Endometrium (tissue), 2 donors: ENCODE data around the gene PER3.
A peak's percentile ranks its signal among the peaks of the same experiment; 100 is the strongest.
"Not testable (repeated sequence)": the region's sequence is repeated elsewhere in the genome, so short reads cannot be mapped to it uniquely, and the experiment has no call there.

Experiments
- FAIRE-seq: peaks from 2 replicates; lab custom pipeline; 2012; peaks lifted over from hg19 to GRCh38; lab: Jason Lieb, UNC
- donor health status: control.
- donor health status: control.

Gene PER3

GRCh38 chr1:7780976-7781375, 3.1 kb upstream of the PER3 start:
- FAIRE-seq = no peak

GRCh38 chr1:7781501-7781900, 2.6 kb upstream of the PER3 start:
- FAIRE-seq = no peak

DNA sequence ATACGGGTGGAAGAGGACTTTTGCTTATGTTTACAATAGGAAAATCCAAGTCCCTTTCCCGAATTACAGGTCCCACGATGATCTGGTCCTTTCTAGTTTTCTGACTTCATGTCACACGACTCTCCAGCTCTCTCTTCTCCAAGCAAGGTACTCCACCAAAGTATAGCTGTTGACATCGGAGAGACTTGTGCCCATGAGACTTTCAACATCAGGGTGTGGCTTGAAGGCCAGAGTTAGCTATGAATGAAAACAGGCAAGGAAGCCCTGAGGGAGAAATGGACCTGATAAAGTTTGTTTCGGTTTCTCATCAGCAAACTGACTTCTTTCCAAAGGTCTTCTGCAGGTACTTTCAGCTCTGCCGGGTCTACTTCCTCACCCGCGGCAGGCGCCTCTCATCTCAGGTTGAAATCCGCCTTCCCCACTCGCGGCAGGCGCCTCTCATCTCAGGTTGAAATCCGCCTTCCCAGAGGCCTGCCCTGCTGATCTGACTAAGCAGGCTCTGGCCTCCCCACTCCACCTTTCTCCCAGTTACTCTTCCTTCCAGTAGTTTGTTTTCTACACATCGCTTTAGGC, 2.1 kb upstream of the PER3 start:
- no peak for FAIRE-seq

DNA sequence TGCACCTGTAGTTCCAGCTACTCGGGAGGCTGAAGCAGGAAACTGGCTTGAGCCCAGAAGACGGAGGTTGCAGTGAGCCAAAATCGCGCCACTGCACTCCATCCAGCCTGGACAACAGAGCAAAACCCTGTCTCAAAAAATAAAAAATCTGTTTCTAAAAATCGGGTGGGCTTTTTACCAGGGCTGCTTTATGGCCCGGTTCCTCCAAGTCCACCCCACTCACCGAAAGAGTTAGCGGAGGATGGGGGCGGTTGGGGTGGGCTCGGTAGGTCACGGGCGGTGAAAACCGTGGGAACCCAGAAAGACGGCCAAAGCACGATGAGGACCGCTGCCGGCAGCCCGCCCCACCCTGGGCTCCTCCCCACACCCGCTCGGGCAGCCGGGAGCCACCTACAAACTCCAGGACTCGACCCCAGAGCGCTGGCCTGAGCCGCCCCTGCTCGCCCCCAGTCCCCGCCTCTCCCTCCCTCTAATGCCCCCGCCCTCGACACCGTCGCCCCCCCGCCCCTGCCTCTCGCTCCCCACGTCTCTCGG, 846 bp upstream of the PER3 start:
- FAIRE-seq = no peak

- FAIRE-seq = no peak
Observed at GRCh38 chr1:7784492-7785071, 491 bp downstream of the PER3 start.

DNA sequence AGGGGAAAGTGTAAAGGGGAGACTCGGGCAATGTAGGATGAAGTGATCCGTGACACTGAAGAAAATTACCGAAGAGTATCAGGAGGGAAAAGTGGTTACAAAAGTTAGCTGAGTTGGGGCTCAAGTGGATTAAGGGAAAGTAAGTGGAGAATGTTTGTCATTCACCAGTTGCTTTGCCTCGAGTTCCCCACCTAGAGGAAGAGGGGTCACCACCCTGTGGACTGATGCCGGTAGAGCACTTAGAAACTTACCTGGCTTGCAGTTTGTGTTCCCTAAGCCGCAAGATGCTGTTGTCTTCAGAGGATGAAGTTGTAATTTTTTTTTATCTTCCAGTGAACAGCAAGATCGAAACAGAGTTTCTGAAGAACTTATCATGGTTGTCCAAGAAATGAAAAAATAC, 1.0 kb downstream of the PER3 start:
- FAIRE-seq = no peak

DNA sequence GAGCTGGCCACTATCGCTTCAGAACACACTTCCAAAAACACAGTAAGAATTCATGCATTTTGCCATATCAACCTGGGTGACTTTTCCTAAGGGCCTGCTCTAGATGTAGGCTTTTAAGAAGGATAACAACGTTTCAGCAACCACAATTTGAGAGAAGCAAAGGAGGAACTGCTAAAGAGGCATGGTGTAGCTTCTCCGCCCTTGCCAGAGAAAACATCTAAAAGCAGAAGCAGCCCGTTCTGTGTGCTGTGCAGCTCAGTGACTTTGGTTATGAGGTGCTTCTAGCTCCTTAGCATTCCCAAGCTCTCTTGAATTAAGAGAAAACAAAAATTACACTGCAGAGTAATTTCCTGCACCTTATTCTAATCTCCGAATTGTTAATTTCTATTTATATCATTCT, 2.7 kb downstream of the PER3 start:
- FAIRE-seq = no peak

DNA sequence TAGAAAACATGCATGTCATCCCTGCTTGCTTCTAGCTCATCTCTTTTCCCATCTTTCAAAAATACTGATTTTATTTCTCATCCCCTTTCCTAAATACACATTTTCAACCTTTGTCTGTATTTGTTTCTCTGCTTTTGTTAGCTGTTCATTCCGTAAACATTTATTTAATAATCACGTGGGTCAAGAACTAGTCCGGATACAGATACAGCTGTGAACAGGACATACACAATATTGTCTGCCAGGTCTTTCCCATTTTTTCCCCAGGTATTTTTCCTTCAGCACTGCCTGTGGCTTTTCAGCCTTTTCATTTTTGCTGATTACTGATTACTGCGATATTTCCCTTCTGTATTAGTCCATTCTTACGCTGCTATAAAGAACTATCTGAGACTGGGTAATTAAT, 5.7 kb downstream of the PER3 start:
- no peak for FAIRE-seq

- FAIRE-seq = not testable (repeated sequence)
Observed at GRCh38 chr1:7791027-7791426, 6.9 kb downstream of the PER3 start.

GRCh38 chr1:7795406-7795805, 11.3 kb downstream of the PER3 start:
- FAIRE-seq = no peak

DNA sequence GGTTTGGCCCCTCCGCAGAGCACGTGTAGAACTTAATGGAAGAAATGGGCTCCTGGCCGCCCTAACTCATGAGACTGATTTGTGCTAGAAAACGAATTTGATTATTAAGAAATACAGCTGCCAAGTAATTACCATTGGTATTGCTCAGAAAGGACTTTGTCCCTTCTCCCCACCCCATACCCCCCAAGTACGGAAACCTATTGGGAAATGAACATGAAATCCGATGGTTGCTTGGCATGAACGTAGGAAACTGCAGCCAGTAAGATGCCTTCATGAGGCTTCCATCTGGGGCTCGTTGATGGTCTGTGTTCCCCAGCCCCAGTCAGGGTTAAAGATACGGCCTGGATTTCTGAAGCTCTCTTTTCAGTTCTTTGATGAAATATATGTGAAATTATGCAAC, 21.4 kb downstream of the PER3 start:
- FAIRE-seq = no peak

- no peak for FAIRE-seq
Observed at GRCh38 chr1:7808253-7808844, 24.3 kb downstream of the PER3 start.

- no peak for FAIRE-seq
Observed at GRCh38 chr1:7809742-7810141, 25.7 kb downstream of the PER3 start.

DNA sequence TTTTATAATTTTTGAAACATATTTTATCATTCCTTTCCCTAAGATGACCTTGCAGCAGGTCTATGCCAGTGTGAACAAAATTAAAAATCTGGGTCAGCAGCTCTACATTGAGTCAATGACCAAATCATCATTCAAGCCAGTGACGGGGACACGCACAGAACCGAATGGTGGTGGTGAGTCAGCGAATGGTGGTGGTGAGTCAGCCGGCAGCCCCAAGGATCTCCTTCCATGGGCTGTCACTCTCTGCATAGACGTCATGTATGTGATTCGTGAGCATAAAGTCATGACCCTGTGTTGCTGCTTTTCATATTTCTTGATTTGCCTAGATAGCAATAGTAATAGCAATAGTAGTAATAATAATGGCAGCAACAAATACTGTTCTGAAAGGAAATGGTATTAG, 26.3 kb downstream of the PER3 start:
- FAIRE-seq = no peak

DNA sequence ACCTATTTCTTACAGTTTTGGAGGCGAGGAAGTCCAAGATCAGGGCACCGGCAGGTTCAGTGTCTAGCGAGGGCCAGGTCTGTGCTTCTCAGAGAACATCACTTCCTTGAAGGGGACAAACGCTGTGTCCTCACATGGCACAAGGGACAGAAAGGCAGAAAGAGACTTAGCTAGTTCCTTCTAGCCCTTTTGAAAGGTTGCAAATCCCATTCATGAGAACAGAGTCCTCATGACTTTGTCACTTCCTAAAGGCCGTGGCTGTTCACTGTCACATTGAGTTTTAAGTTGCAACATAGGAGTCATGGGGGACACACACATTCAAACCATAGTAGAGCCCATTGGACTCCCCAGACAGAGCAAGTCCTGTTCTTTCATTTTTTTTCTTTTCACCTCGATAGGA, 27.4 kb downstream of the PER3 start:
- FAIRE-seq = no peak

DNA sequence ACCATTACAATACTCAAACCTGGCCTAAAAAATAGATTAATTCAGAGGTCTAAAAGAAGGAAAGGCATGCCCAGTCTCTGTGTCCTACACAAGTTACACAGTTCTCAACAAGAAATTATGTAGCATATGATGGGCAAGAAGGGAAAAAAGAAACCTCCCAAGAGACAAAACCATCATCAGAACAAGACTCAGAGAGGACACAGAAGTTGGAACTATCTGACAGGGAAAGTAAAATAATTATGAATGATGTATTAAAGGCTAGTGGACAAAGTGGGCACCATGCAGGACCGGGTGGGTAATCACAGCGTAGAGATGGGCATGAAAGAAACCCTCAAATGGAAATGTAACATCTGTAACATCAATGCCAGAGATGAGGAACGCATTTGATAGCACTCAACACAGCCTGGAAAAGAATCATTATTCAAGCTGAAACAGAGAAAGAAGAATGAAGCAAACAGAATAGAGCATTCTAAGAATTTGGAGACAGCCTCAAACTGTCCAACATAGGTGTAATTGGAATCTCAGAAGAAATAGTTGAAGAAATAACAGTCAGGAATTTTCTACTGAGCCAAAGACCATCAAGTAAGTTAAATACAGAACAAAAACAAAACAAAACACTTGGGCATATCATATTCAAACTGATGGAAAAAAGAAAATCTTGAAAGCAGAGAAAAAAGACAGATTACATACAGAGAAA, 29.7 kb downstream of the PER3 start:
- no peak for FAIRE-seq

DNA sequence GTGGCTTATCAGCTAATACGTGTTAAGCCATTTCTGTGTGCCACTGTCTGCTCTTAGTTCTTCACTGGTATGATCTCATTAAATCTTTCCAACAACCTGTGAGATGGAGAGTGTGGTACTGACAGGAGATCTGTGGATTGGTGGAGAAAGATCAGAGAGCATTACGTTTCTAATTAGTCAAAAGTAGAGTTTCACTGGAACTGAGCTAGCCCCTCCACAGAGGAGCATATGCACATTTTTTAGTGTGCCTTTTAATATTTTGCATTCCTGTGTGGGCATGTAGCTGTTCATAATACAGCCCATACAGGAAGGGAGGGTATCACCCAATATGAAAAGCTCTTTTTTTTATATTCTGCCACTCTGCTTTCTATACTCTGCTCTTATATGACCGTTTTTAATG, 37.2 kb downstream of the PER3 start:
- FAIRE-seq = no peak

DNA sequence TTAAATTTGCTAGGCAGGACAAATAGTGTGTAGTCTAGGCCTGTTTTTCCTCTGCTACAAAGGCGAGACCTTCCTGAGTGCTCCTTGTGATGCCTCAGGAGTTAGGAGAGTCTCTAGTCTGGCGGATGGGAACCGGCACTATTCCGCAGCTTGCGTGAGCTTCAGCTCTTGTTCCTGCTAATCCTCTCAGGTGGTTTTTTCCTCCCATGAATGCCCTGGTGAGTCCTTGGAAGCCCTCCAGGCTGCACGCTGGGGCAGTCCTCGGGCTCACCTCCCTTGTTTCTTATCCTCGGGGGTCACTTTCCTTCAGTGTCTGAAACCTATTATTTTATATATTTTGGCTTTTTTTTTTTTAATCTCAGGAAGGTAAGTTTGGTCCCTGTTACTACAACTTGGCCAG, 40.6 kb downstream of the PER3 start:
- no peak for FAIRE-seq

DNA sequence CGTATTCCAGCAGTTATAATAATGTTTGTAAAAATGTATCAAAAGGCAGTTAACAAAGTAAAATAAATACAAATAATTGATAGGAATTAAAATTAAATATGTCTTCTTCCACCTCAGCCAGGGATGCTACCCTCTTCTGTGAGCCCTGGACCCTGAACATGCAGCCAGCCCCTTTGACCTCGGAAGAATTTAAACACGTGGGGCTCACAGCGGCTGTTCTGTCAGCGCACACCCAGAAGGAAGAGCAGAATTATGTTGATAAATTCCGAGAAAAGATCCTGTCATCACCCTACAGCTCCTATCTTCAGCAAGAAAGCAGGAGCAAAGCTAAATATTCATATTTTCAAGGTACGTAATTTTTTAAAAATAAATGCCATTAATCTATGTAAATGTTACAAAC, 42.3 kb downstream of the PER3 start:
- no peak for FAIRE-seq

GRCh38 chr1:7827126-7827955, 43.2 kb downstream of the PER3 start:
- FAIRE-seq = no peak

DNA sequence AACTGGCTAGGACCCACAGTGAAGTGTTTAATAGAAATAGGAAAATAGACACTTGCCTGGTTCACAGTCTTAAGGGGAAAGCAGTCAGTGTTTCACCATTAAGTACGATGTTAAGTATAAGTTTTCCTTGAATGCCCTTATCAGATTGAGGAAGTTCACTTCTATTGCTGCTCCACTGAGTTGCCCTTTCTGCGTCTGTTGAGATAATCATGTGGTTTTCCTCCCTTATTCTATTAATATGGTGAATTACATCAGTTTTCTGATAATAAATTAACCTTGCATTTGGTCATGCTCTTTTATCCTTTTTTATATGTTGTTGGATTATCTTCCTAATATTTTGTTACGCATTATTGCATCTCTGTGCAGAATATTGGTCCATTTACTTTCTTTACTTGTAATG, 47.4 kb downstream of the PER3 start:
- FAIRE-seq = no peak

DNA sequence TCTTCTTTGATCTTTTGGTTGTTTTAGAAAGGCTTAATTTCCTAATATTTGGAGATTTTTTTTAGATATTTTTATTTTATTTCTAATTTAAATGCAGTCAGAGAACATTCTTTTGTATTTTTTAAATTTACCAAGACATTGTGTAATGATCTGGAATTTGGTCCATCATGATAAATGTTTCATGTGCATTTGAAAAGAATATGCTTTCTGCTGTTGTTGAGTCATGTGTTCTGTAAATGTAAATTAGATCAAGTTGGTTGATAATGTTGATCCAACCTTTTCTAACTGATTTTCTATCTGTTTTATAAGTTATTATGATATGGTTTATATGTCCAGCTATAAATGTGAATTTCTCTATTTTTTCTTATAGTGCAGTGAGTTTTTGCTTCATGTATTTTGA, 48.9 kb downstream of the PER3 start:
- FAIRE-seq = peak; percentile 48
